Prostate gland (tissue), 2 donors: Measurements from ENCODE around the gene ZFAND3.

Experiments used
- CTCF ChIP-seq, 4 experiments: fragments of 200-600 bp in 2 of 4; fragments of 450-650 bp in 2 of 4; sonication (generic) in 2 of 4; IDR thresholded peaks; 1 replicate in 3 of 4; 2 replicates in 1 of 4; pipeline ENCODE4 v1.5.1; 2016 to 2019; ENCODE audit warnings: antibody characterized with exemption in 4 of 4, mild to moderate bottlenecking in 2 of 4, moderate library complexity in 2 of 4
- POLR2A ChIP-seq: fragments of 450-650 bp; IDR thresholded peaks from one replicate; pipeline ENCODE4 v1.6.1; 2016; ENCODE audit warnings: antibody characterized with exemption, mild to moderate bottlenecking
- POLR2AphosphoS5 ChIP-seq: sonication (generic); formaldehyde crosslinking; IDR thresholded peaks from one replicate; pipeline ENCODE4 v1.6.1; 2017; ENCODE audit warnings: antibody characterized with exemption

GRCh38 chr6:38001386-38001785 is 181.9 kb downstream of the ZFAND3 start:
- TF ChIP-seq CTCF (IDR thresholded peaks at IDR 0.05) (no peak), POLR2A (no peak), POLR2AphosphoS5 (no peak)
